ENCODE results near the gene BCS1L. TPM values are rescaled to one million over a fixed set of nuclear protein-coding genes. Genes with fewer than 3 reads are reported as not detected.

The BCS1L gene, protein sequence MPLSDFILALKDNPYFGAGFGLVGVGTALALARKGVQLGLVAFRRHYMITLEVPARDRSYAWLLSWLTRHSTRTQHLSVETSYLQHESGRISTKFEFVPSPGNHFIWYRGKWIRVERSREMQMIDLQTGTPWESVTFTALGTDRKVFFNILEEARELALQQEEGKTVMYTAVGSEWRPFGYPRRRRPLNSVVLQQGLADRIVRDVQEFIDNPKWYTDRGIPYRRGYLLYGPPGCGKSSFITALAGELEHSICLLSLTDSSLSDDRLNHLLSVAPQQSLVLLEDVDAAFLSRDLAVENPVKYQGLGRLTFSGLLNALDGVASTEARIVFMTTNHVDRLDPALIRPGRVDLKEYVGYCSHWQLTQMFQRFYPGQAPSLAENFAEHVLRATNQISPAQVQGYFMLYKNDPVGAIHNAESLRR
- 10 to 100 TPM; 30.2 to 40.1 TPM for total RNA-seq

DNA sequence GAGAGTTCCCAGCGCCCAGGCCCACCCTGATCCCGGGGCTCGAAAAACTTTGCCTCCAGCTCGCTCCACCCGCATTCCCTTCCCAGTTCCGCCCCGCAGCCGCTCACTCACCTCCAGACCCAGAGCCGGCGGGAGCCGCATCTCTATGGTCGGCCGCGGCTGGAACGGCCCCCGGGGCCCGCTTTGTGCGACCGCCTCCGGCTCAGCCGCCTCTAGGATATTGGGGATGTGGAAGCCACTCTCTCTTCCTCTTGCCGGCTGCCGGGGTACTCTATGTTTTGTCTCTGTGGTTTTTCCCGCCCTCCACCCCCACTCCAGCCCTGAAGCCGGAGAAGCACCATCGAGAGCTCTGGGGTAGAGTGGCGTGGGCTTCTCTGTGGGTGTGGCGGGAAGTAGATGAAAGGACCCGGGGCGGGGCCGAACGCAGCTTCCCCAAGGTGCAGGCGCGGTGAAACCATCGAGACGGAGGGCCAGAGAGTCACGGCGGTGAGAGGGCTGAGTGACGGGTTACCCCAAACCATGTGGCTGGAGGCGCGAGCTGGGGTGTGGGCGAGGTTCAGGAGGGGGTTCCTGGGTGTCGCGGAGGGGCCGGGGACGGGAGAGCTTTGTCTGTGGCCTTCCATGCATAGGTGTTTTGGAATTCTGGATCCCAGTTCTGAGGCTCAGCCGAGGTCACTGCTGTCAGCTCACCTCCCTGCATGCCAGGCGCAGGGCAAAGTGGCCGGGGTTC lies at the start of gene BCS1L, which contains the start of gene ZNF142:
Gene BCS1L (plus strand): TSS at position 426 of the 730 bp plus-strand sequence. CDS start 1,305 bp downstream, outside the sequence.
Gene ZNF142 (minus strand): TSS at position 366 of the 730 bp plus-strand sequence. CDS start 3,194 bp downstream, outside the sequence.
- no peaks in the 10 kb centered on the region for H3K27me3 ChIP-seq (replicated peaks; ENCODE audit: insufficient read depth)
- DNase-seq (ENCODE audit: low spot score), result peak; percentile 82

DNA sequence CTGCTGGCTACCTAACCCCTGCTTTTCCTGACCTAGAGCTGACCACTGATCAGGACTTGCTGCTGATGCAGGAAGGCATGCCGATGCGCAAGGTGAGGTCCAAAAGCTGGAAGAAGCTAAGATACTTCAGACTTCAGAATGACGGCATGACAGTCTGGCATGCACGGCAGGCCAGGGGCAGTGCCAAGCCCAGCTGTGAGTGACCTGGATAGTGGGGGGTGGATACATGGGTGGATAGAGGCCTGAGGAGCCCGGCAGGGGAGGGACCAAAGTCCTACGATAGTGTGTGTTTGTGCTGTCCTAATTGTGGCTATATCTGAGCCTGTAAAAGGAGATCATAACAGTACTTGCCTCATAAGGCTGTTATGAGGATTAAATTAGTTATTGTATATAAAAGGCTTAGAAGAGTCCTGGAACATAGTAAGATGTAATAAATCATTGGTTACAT lies 43.6 kb upstream of the BCS1L start:
- Histone ChIP-seq H3K27ac (no peak overlapping the region), H3K27me3 (replicated peaks; ENCODE audit: insufficient read depth) (no peaks in the 10 kb centered on the region), H3K36me3 (no peaks in the 10 kb centered on the region), H3K4me3 (no peak overlapping the region), H3K4me1 (ENCODE audit: control insufficient read depth in 1 of 2, low read depth in 2 of 2) (no peaks in the 10 kb centered on the region), H3K9me3 (no peaks in the 10 kb centered on the region)
- TF ChIP-seq, protein P1, sequence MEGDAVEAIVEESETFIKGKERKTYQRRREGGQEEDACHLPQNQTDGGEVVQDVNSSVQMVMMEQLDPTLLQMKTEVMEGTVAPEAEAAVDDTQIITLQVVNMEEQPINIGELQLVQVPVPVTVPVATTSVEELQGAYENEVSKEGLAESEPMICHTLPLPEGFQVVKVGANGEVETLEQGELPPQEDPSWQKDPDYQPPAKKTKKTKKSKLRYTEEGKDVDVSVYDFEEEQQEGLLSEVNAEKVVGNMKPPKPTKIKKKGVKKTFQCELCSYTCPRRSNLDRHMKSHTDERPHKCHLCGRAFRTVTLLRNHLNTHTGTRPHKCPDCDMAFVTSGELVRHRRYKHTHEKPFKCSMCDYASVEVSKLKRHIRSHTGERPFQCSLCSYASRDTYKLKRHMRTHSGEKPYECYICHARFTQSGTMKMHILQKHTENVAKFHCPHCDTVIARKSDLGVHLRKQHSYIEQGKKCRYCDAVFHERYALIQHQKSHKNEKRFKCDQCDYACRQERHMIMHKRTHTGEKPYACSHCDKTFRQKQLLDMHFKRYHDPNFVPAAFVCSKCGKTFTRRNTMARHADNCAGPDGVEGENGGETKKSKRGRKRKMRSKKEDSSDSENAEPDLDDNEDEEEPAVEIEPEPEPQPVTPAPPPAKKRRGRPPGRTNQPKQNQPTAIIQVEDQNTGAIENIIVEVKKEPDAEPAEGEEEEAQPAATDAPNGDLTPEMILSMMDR (IDR thresholded peaks at IDR 0.05), result no peak
- no peak for DNase-seq (ENCODE audit: low spot score)
- no peak for ATAC-seq (ENCODE audit: insufficient number of reproducible peaks, low FRiP score, low read depth)

More for the DNA sequence above, at the start of gene BCS1L, which contains the start of gene ZNF142:
- ATAC-seq (ENCODE audit: insufficient number of reproducible peaks, low FRiP score, low read depth), result peak; percentile 50
- H3K36me3 ChIP-seq, result peaks cover 30% of the 10 kb centered on the region
- no peaks in the 10 kb centered on the region for H3K9me3 ChIP-seq
- TF ChIP-seq, protein P1 (IDR thresholded peaks at IDR 0.05), result no peak
- peak within 1 kb of the TSS; percentile 93 for H3K4me3 ChIP-seq
- peaks cover 3 to 19% of the 10 kb centered on the region in 2 donors for H3K4me1 ChIP-seq (ENCODE audit: control insufficient read depth in 1 of 2, low read depth in 2 of 2)
- peak within 1 kb of the TSS; percentile 36 to 54 for H3K27ac ChIP-seq

- Histone ChIP-seq H3K4me3 (no peak overlapping the region), H3K4me1 (ENCODE audit: control insufficient read depth in 1 of 2, low read depth in 2 of 2) (no peaks in the 10 kb centered on the region), H3K27me3 (replicated peaks; ENCODE audit: insufficient read depth) (no peaks in the 10 kb centered on the region), H3K9me3 (no peaks in the 10 kb centered on the region), H3K36me3 (no peaks in the 10 kb centered on the region), H3K27ac (no peak overlapping the region)
- ATAC-seq (ENCODE audit: insufficient number of reproducible peaks, low FRiP score, low read depth) (no peak), DNase-seq (ENCODE audit: low spot score) (no peak)
- TF ChIP-seq, protein P1 (IDR thresholded peaks at IDR 0.05), result no peak
Observed at GRCh38 chr2:218618102-218618860, 41.2 kb upstream of the BCS1L start.

DNA sequence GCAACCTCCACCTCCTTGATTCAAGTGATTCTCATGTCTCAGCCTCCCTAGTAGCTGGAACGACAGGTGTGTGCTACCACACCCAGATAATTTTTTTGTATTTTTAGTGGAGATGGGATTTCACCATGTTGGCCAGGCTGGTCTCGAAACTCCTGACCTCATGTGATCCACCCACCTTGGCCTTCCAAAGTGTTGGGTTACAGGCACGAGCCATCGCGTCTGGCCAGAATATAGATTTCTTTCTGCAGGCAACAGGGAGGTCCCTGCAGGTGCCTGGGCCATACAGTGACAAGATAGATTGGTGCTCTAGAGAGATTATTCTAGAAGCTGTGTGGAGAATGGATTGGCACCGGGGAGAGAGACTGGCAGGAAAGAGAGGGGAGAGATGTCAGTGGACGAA lies 38.5 kb upstream of the BCS1L start:
- Histone ChIP-seq H3K27ac (no peak overlapping the region), H3K36me3 (no peaks in the 10 kb centered on the region), H3K4me1 (ENCODE audit: control insufficient read depth in 1 of 2, low read depth in 2 of 2) (no peaks in the 10 kb centered on the region), H3K27me3 (replicated peaks; ENCODE audit: insufficient read depth) (no peaks in the 10 kb centered on the region), H3K9me3 (no peaks in the 10 kb centered on the region), H3K4me3 (no peak overlapping the region)
- ATAC-seq (ENCODE audit: insufficient number of reproducible peaks, low FRiP score, low read depth), result no peak
- DNase-seq (ENCODE audit: low spot score), result no peak
- TF ChIP-seq, protein P1 (IDR thresholded peaks at IDR 0.05), result no peak

All from thoracic aorta (tissue), 2 donors.